Ishikawa (cell line): ENCODE results near the gene TFG.

Experiments used
- NFIC ChIP-seq: IDR thresholded peaks from 2 replicates; pipeline ENCODE4 v1.6.1; 2012
- TAF1 ChIP-seq: IDR thresholded peaks from 2 replicates; pipeline ENCODE4 v1.6.1; 2012; ENCODE audit warnings: low read depth, mild to moderate bottlenecking
- TF ChIP-seq, protein P1 (sequence below): IDR thresholded peaks from 2 replicates; pipeline ENCODE4 v1.6.1; 2012

DNA sequence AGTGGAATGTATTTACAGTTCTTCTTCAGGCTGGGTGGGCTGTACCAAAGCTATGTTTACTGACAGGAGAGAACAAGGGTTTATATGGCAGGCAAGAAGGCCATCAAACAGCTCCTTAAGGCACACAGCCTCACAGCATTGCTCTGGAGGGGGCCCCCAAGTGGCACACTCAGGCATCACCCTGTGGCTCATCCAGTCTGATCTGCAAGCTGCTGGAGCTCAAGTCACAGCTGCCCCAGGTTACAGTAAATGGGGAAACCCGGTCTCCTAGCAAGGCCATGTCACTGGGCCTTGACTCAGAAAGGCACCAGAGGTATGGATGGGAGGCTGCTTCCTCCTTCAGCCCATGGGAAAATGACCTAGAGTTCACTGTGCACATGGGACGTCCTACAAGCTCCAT lies 67.5 kb downstream of the TFG start:
- TF ChIP-seq TAF1: no peak
- no peak for TF ChIP-seq NFIC
- TF ChIP-seq, protein P1, sequence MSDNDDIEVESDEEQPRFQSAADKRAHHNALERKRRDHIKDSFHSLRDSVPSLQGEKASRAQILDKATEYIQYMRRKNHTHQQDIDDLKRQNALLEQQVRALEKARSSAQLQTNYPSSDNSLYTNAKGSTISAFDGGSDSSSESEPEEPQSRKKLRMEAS: no peak
